Endothelial cell of umbilical vein (primary cell): Measurements from ENCODE around the gene COL4A2. TPM values are rescaled to one million over a fixed set of nuclear protein-coding genes. Genes with fewer than 3 reads are reported as not detected.

Experiments used
- BruUV-seq: library from RNA; stranded (reverse); fragments of 400-500 nt; replicated peaks from 2 replicates; lab custom pipeline; 2021; lab: Mats Ljungman, UMichigan
- CTCF ChIA-PET: fragments of 300-600, 350-600 bp; sonication (Branson Sonifier 250); formaldehyde crosslinking; loops from one replicate; lab custom pipeline; 2021; ENCODE audit warnings: antibody characterized with exemption, inconsistent platforms; lab: Charles Lee
- POLR2A ChIA-PET: fragments of 300-600, 350-600 bp; sonication (Branson Sonifier 250); formaldehyde crosslinking; loops from one replicate; lab custom pipeline; 2021; ENCODE audit warnings: antibody characterized with exemption, inconsistent platforms; lab: Charles Lee
- DNase-seq: peaks from one replicate; pipeline ENCODE4 v3.0.0-alpha.2; 2011; ENCODE audit warnings: low read depth, low spot score
- FAIRE-seq: peaks from 2 replicates; lab custom pipeline; 2011; peaks lifted over from hg19 to GRCh38; lab: Jason Lieb, UNC
- H2AFZ ChIP-seq: 2 replicates; pipeline ENCODE4 v1.6.0; 2012; ENCODE audit warnings: low read depth, low read length, control low read depth, inconsistent platforms
- H3K27ac ChIP-seq: 2 replicates; pipeline ENCODE4 v1.5.1; 2011; ENCODE audit warnings: low read depth, mild to moderate bottlenecking, control low read depth, low read length, moderate library complexity; ENCODE audit not compliant: insufficient read depth
- H3K27me3 ChIP-seq, 2 experiments: 2 replicates each; pipeline versions ENCODE4 v1.6.0 to v1.6.1; 2011; ENCODE audit warnings: low read length in 2 of 2, mixed read lengths in 1 of 2; ENCODE audit not compliant: control insufficient read depth in 2 of 2, insufficient read depth in 2 of 2
- H3K36me3 ChIP-seq, 2 experiments: 2 replicates in 1 of 2; 3 replicates in 1 of 2; pipeline ENCODE4 v1.5.1; 2011; ENCODE audit warnings: low read length in 2 of 2, mild to moderate bottlenecking in 1 of 2, moderate library complexity in 1 of 2; ENCODE audit not compliant: control insufficient read depth in 2 of 2, insufficient read depth in 2 of 2; ENCODE audit errors: extremely low read depth in 1 of 2
- H3K4me1 ChIP-seq: 3 replicates; pipeline ENCODE4 v1.5.1; 2011; ENCODE audit warnings: mild to moderate bottlenecking, low read length; ENCODE audit not compliant: control insufficient read depth, insufficient read depth; ENCODE audit errors: extremely low read depth
- H3K4me2 ChIP-seq: 2 replicates; pipeline ENCODE4 v1.6.1; 2011; ENCODE audit warnings: low read length, control low read depth, mixed read lengths; ENCODE audit not compliant: insufficient read depth
- H3K4me3 ChIP-seq, 3 experiments: fragments of 200-600 bp in 1 of 3; sonication (generic), shearing (Covaris generic) in 1 of 3; replicated peaks in 1 of 3; 2 replicates each; pipeline ENCODE4 v1.5.1; 2011 to 2016; ENCODE audit warnings: control low read depth in 3 of 3, low read length in 3 of 3, mild to moderate bottlenecking in 2 of 3, inconsistent platforms in 1 of 3, low read depth in 1 of 3, moderate library complexity in 1 of 3; ENCODE audit not compliant: insufficient read depth in 1 of 3
- H3K79me2 ChIP-seq: 2 replicates; pipeline ENCODE4 v1.6.0; 2012; ENCODE audit warnings: low read length, inconsistent platforms; ENCODE audit not compliant: control insufficient read depth, insufficient read depth
- H3K9ac ChIP-seq: replicated peaks from 2 replicates; pipeline ENCODE3; 2011; ENCODE audit warnings: low read length, control low read depth; ENCODE audit not compliant: insufficient read depth; ENCODE audit errors: extremely low read depth
- H3K9me1 ChIP-seq: replicated peaks from 3 replicates; pipeline ENCODE4 v1.6.0; 2011; ENCODE audit warnings: mild to moderate bottlenecking, low read length; ENCODE audit not compliant: control insufficient read depth, insufficient read depth; ENCODE audit errors: extremely low read depth
- H3K9me3 ChIP-seq: replicated peaks from 2 replicates; pipeline ENCODE4 v1.5.1; 2012; ENCODE audit warnings: low read length, inconsistent platforms; ENCODE audit not compliant: control insufficient read depth, insufficient read depth
- H4K20me1 ChIP-seq: replicated peaks from 2 replicates; pipeline ENCODE3; 2011; ENCODE audit warnings: mild to moderate bottlenecking, low read length; ENCODE audit not compliant: control insufficient read depth, insufficient read depth; ENCODE audit errors: extremely low read depth
- CTCF ChIP-seq, 2 donors: IDR thresholded peaks; 1 replicate in 1 of 2; 2 replicates in 1 of 2; pipeline ENCODE4 v1.5.1; 2011; ENCODE audit warnings: low read length in 2 of 2, mild to moderate bottlenecking in 2 of 2, moderate library complexity in 2 of 2, control low read depth in 1 of 2, inconsistent platforms in 1 of 2, low read depth in 1 of 2; ENCODE audit not compliant: insufficient read depth in 1 of 2; ENCODE audit errors: extremely low read depth in 1 of 2
- EZH2 ChIP-seq: IDR thresholded peaks from 2 replicates; pipeline ENCODE4 v1.6.1; 2012; ENCODE audit warnings: borderline replicate concordance, low read depth, mild to moderate bottlenecking, moderate library complexity, low read length, inconsistent platforms; ENCODE audit not compliant: severe bottlenecking
- FOS ChIP-seq: IDR thresholded peaks from 2 replicates; pipeline ENCODE4 v1.6.1; 2011; ENCODE audit warnings: mild to moderate bottlenecking, low read length, moderate library complexity, borderline replicate concordance; ENCODE audit not compliant: insufficient read depth
- GATA2 ChIP-seq: IDR thresholded peaks from 2 replicates; pipeline ENCODE4 v1.7.0; 2011; ENCODE audit warnings: low read depth, mild to moderate bottlenecking, moderate library complexity, mixed read lengths, low read length; ENCODE audit not compliant: insufficient read length, insufficient read depth
- JUN ChIP-seq: IDR thresholded peaks from 2 replicates; pipeline ENCODE4 v1.6.1; 2011; ENCODE audit warnings: borderline replicate concordance, low read depth; ENCODE audit not compliant: insufficient read length, insufficient read depth
- MYC ChIP-seq: IDR thresholded peaks from one replicate; pipeline ENCODE4 v1.6.1; 2011; ENCODE audit warnings: mild to moderate bottlenecking, low read depth, low read length
- POLR2A ChIP-seq: IDR thresholded peaks from 2 replicates; pipeline ENCODE4 v1.6.1; 2012; ENCODE audit warnings: low read depth, mild to moderate bottlenecking, control low read depth, low read length
- POLR2AphosphoS5 ChIP-seq: IDR thresholded peaks from 2 replicates; pipeline ENCODE4 v1.6.1; 2012; ENCODE audit warnings: low read depth, mild to moderate bottlenecking, control low read depth, low read length, moderate library complexity; ENCODE audit not compliant: insufficient read depth
- dilution Hi-C: fragments of 300-500 bp; cut with MboI; formaldehyde crosslinking; loops from one replicate; pipeline ENCODE4 v1.15.0; 2019; ENCODE audit warnings: low sequenced_read_pairs; ENCODE audit not compliant: extremely low pct_ligation_motif_present
- intact Hi-C: fragments of 100-400 bp; cut with micrococcal nuclease; formaldehyde crosslinking; loops from one replicate; pipeline ENCODE4 v1.10.0; 2022
- polyA plus RNA-seq, 4 experiments: library from polyadenylated mRNA; depleted of rRNA in 3 of 4; stranded (reverse) in 3 of 4; unstranded in 1 of 4; fragments of >200 nt; gene quantifications; 2 replicates each; pipeline versions ENCODE4 v1.2.1 to v1.2.3, GENCODE V29; 2011 to 2012; ENCODE audit warnings: missing spikeins in 1 of 4
- total RNA-seq: library from RNA; stranded (reverse); gene quantifications from 2 replicates; pipeline ENCODE4 v1.2.3, GENCODE V29; 2021
- TF ChIP-seq, protein P1 (sequence below): IDR thresholded peaks from 2 replicates; pipeline ENCODE4 v1.6.1; 2011; ENCODE audit not compliant: insufficient read depth, insufficient read length

Gene COL4A2
- total and polyA plus RNA-seq, 2 donors (not counting 3 experiments of a cell fraction or from before 2014, with no cell fraction given), result 792 to 940 TPM

DNA sequence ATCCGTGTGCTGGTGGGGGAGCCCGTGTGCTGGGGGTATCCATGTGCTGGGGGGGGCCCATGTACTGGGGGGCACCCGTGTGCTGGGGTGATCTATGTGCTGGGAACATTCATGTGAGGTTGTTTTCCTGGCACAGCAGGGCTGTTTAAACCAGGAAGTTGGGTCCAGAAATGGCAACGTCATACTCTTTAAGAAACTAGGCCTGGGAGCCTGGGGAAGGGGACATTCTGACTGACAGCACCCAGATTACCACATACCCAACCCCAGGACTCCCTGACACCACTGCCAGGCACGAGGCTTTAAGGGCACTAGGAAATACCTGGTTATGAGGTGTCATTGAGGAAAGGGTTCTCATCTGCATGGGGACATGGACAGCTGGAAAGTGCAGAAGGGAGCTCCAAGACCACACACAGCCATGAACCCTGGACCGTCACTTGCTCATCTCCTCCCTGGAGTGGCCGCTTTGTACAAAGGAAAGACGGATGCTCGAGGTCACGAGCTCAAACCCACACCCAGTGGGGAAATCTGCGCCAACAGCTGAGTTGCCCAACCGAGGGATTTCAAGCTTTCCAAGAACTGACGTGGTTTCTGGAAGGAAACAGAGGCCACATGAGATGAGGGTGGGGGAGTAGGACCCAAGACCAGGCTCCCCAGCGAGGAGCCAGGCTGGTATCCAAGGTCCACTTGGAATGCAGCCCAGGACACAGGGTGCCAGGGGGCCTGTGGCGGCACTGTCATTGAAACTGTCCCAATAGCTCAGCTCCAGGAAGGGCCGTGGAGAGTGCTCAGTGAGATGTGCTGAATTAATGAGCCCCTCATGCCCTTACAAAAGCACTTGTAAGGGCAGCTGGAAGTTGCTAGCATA, 213.6 kb downstream of the COL4A2 start:
- no peak overlapping the region for H3K4me2 ChIP-seq
- DNase-seq (no peak), FAIRE-seq (no peak)
- no peak overlapping the region for H3K27ac ChIP-seq
- H2AFZ ChIP-seq, result no peak overlapping the region
- no peaks in the 10 kb centered on the region for H3K27me3 ChIP-seq
- no peaks in the 10 kb centered on the region for H4K20me1 ChIP-seq
- no peaks in the 10 kb centered on the region for H3K36me3 ChIP-seq
- H3K4me3 ChIP-seq, result no peak overlapping the region
- intact Hi-C loops, result no loop called here
- no peaks in the 10 kb centered on the region for H3K4me1 ChIP-seq
- no peaks in the 10 kb centered on the region for H3K9me1 ChIP-seq
- TF ChIP-seq JUN (no peak), POLR2AphosphoS5 (no peak), CTCF (IDR thresholded peaks at IDR 0.05; ENCODE audit: extremely low read depth in 1 of 2, insufficient read depth in 1 of 2, low read depth in 1 of 2, low read length in 2 of 2) (no peak), POLR2A (no peak), FOS (no peak), EZH2 (no peak), MYC (no peak), GATA2 (no peak)
- TF ChIP-seq, protein P1, sequence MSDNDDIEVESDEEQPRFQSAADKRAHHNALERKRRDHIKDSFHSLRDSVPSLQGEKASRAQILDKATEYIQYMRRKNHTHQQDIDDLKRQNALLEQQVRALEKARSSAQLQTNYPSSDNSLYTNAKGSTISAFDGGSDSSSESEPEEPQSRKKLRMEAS, result no peak
- no peaks in the 10 kb centered on the region for H3K9me3 ChIP-seq
- H3K79me2 ChIP-seq, result no peaks in the 10 kb centered on the region
- POLR2A ChIA-PET, result no interaction called here
- H3K9ac ChIP-seq, result no peak overlapping the region
- CTCF ChIA-PET, result interaction anchor here (0.7 to 1.0 kb wide), 2 partner anchors 41 to 65 kb away, joined by 3 read pairs; partner anchors contain the start of gene RAB20
- dilution Hi-C loops, result no loop called here
- BruUV-seq, result no TSS peak
